ENCODE results near the gene P2RY12.
A peak's percentile ranks its signal among the peaks of the same experiment; 100 is the strongest.

Gene P2RY12

GRCh38 chr3:151347432-151347831, 37.1 kb downstream of the P2RY12 start:
- no peak for FAIRE-seq
- DNase-seq (ENCODE audit: low spot score) = no peak

- FAIRE-seq (no peak), DNase-seq (ENCODE audit: low spot score) (no peak)
Measured at GRCh38 chr3:151346292-151346691, 38.3 kb downstream of the P2RY12 start.

GRCh38 chr3:151345859-151346258, 38.7 kb downstream of the P2RY12 start:
- FAIRE-seq = no peak
- DNase-seq (ENCODE audit: low spot score) = no peak

GRCh38 chr3:151331696-151332095, 52.9 kb downstream of the P2RY12 start:
- DNase-seq (ENCODE audit: low spot score) = no peak

GRCh38 chr3:151330899-151331298, 53.7 kb downstream of the P2RY12 start:
- FAIRE-seq (no peak), DNase-seq (ENCODE audit: low spot score) (no peak)

More at GRCh38 chr3:151331696-151332095, 52.9 kb downstream of the P2RY12 start:
- no peak for FAIRE-seq

GRCh38 chr3:151330379-151330778, 54.2 kb downstream of the P2RY12 start:
- DNase-seq (ENCODE audit: low spot score) = no peak
- no peak for FAIRE-seq

- FAIRE-seq = no peak
- no peak for DNase-seq (ENCODE audit: low spot score)
Measured at GRCh38 chr3:151329363-151329762, 55.2 kb downstream of the P2RY12 start, which contains the start of gene P2RY13. TSS of gene P2RY13 (minus strand) at chr3:151329549. CDS start at chr3:151329528, 21 bp downstream.

- DNase-seq (ENCODE audit: low spot score) (peak; percentile 26), FAIRE-seq (no peak)
Measured at GRCh38 chr3:151328298-151328995, 56.1 kb downstream of the P2RY12 start.

- DNase-seq (ENCODE audit: low spot score) = peak; percentile 12
- FAIRE-seq = no peak
Measured at GRCh38 chr3:151327571-151328198, 56.9 kb downstream of the P2RY12 start.

GRCh38 chr3:151322511-151322910, 62.0 kb downstream of the P2RY12 start:
- FAIRE-seq = no peak

GRCh38 chr3:151321526-151321925, 63.0 kb downstream of the P2RY12 start:
- FAIRE-seq = no peak
- DNase-seq (ENCODE audit: low spot score) = no peak

More at GRCh38 chr3:151322511-151322910, 62.0 kb downstream of the P2RY12 start:
- no peak for DNase-seq (ENCODE audit: low spot score)

GRCh38 chr3:151320131-151320530, 64.4 kb downstream of the P2RY12 start:
- FAIRE-seq (no peak), DNase-seq (ENCODE audit: low spot score) (no peak)

GRCh38 chr3:151319628-151320027, 64.9 kb downstream of the P2RY12 start:
- DNase-seq (ENCODE audit: low spot score) (no peak), FAIRE-seq (no peak)

- DNase-seq (ENCODE audit: low spot score) = no peak
- no peak for FAIRE-seq
Measured at GRCh38 chr3:151318991-151319390, 65.6 kb downstream of the P2RY12 start.

GRCh38 chr3:151318313-151318712, 66.2 kb downstream of the P2RY12 start:
- FAIRE-seq = no peak
- DNase-seq (ENCODE audit: low spot score) = no peak

- DNase-seq (ENCODE audit: low spot score) (peak; percentile 69), FAIRE-seq (no peak)
Measured at GRCh38 chr3:151316267-151316991, 68.1 kb downstream of the P2RY12 start, which contains the start of gene GPR87. TSS of gene GPR87 (minus strand) at chr3:151316820. CDS start at chr3:151300100, 16,720 bp downstream.

GRCh38 chr3:151315846-151316245, 68.7 kb downstream of the P2RY12 start:
- FAIRE-seq (no peak), DNase-seq (ENCODE audit: low spot score) (no peak)

GRCh38 chr3:151315136-151315535, 69.4 kb downstream of the P2RY12 start:
- DNase-seq (ENCODE audit: low spot score) (no peak), FAIRE-seq (no peak)

GRCh38 chr3:151314593-151314992, 70.0 kb downstream of the P2RY12 start:
- no peak for FAIRE-seq
- DNase-seq (ENCODE audit: low spot score) = no peak

GRCh38 chr3:151314137-151314536, 70.4 kb downstream of the P2RY12 start:
- no peak for FAIRE-seq
- no peak for DNase-seq (ENCODE audit: low spot score)

GRCh38 chr3:151312972-151313371, 71.6 kb downstream of the P2RY12 start:
- FAIRE-seq = no peak
- no peak for DNase-seq (ENCODE audit: low spot score)

GRCh38 chr3:151309566-151309965, 75.0 kb downstream of the P2RY12 start:
- FAIRE-seq (no peak), DNase-seq (ENCODE audit: low spot score) (no peak)
